Ovary (tissue), 3 donors: ENCODE measurements around the gene PTPRO.

Experiments
- CTCF ChIP-seq, 3 donors: fragments of 450-650 bp in 2 of 3; fragments of 200-600 bp in 1 of 3; IDR thresholded peaks; one replicate each; pipeline versions ENCODE4 v1.5.1 to v1.8.0; 2016 to 2022; ENCODE audit warnings: antibody characterized with exemption in 3 of 3, mild to moderate bottlenecking in 1 of 3
- EP300 ChIP-seq: sonication (generic); formaldehyde crosslinking; IDR thresholded peaks from one replicate; pipeline ENCODE4 v1.6.1; 2017; ENCODE audit warnings: antibody characterized with exemption
- POLR2A ChIP-seq: fragments of 450-650 bp; IDR thresholded peaks from one replicate; pipeline ENCODE4 v1.6.1; 2017; ENCODE audit warnings: antibody characterized with exemption, mild to moderate bottlenecking, moderate library complexity
- donor health status: DM: no; HTN: no; CAD: no.

- TF ChIP-seq CTCF (IDR thresholded peaks at IDR 0.05) = no peak
- TF ChIP-seq POLR2A = no peak
- no peak for TF ChIP-seq EP300
Measured at GRCh38 chr12:15346488-15346887, 24.2 kb downstream of the PTPRO start.
